GM06990 (cell line): ENCODE measurements around the gene KISS1.

Source experiments
- DNase-seq: peaks from one replicate; pipeline ENCODE4 v3.0.0-alpha.2; 2011; ENCODE audit not compliant: insufficient read length; ENCODE audit errors: extremely low read depth
- H3K27me3 ChIP-seq: replicated peaks from 2 replicates; pipeline ENCODE4 v1.6.0; 2011; ENCODE audit warnings: low read length; ENCODE audit not compliant: control insufficient read depth, insufficient read depth
- H3K36me3 ChIP-seq: 2 replicates; pipeline ENCODE4 v1.5.1; 2011; ENCODE audit warnings: low read length; ENCODE audit not compliant: control insufficient read depth, insufficient read depth
- H3K4me3 ChIP-seq: replicated peaks from 2 replicates; pipeline ENCODE4 v1.5.1; 2011; ENCODE audit warnings: low read depth, mild to moderate bottlenecking, control low read depth, low read length
- CTCF ChIP-seq: IDR thresholded peaks from 2 replicates; pipeline ENCODE4 v1.5.1; 2011; ENCODE audit warnings: low read length, control low read depth, mild to moderate bottlenecking, inconsistent platforms; ENCODE audit not compliant: insufficient read depth, poor library complexity, severe bottlenecking

KISS1 gene

GRCh38 chr1:204186597-204186996 is 9.7 kb downstream of the KISS1 start:
- TF ChIP-seq CTCF: no peak
- Histone ChIP-seq H3K27me3 (peaks cover 4% of the 10 kb centered on the region), H3K4me3 (no peak overlapping the region), H3K36me3 (no peaks in the 10 kb centered on the region)
- DNase-seq: no peak

GRCh38 chr1:204181116-204181515 is 15.2 kb downstream of the KISS1 start:
- no peak overlapping the region for H3K4me3 ChIP-seq
- DNase-seq: no peak
- no peak for TF ChIP-seq CTCF
- no peaks in the 10 kb centered on the region; the same call in 1 of the 2 replicates for H3K27me3 ChIP-seq
- no peaks in the 10 kb centered on the region for H3K36me3 ChIP-seq

- DNase-seq: no peak
- no peak for TF ChIP-seq CTCF
Observed at GRCh38 chr1:204180133-204180532, 16.2 kb downstream of the KISS1 start.

DNA sequence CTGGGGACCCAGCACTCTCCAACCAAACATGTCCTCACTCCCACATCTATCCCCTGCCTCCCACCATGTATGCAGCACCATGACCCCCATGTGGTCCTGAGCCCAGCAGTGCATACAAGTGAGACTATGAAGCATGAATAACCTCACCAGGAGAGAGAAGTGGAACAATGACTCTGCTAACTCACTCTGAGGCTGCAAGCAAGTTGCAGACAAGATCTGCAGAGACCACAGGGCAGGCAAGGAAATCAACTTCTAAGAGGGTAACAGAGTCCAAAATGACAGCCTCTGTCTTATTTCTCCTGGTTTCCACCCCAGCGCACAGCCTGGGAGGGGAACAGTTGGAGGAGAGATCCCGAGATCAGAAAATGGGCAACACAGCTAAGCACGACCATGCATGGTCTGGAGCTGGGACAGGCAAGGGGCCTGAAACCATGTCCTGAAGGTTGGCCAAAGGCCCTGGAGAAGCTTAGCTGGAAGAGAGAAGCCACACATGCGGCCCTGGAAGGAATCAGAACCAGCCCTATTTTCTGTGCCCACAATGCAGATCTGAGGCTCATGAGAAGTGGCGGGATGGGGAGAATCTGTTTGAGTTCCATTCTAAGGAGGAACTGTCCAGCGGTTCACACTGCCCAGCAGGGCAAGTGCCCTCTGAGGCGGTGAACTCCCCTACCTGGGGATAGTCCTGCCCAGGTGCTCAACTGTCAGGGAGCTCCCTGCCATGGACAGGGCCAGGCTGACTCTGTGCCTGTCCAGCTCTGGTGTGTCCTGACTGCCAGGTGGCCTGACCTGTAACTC is 17.6 kb downstream of the KISS1 start:
- Histone ChIP-seq H3K27me3 (no peaks in the 10 kb centered on the region; the same call in 1 of the 2 replicates), H3K36me3 (no peaks in the 10 kb centered on the region), H3K4me3 (no peak overlapping the region)
- TF ChIP-seq CTCF: no peak
- DNase-seq: no peak

More at GRCh38 chr1:204180133-204180532, 16.2 kb downstream of the KISS1 start:
- Histone ChIP-seq H3K36me3 (no peaks in the 10 kb centered on the region), H3K27me3 (no peaks in the 10 kb centered on the region; the same call in 1 of the 2 replicates), H3K4me3 (no peak overlapping the region)

DNA sequence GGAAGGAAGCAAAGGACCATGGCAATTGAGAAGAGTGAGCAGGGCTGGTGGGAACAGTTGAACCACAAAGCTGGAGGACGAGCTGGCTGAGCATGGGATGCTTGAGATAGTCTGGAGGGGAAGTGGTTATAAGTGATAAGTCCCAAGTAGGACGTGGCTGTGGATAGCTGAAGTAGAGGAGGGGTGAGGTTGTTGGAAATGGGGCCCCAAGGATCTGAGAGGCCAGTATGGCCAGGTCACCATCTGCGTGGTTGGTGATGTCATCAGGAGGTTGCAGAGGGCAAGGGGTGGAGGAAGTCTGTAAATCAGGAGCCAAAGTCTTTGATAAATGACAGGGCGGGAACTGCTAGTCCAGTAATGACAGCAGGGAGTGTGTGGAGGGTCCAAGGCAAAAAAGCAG is 19.2 kb downstream of the KISS1 start:
- H3K36me3 ChIP-seq: no peaks in the 10 kb centered on the region
- no peak for DNase-seq
- no peak overlapping the region for H3K4me3 ChIP-seq
- TF ChIP-seq CTCF: no peak
- no peaks in the 10 kb centered on the region; the same call in 1 of the 2 replicates for H3K27me3 ChIP-seq
